H1 (cell line): ENCODE results near the gene SLCO2A1. TPM values are rescaled to one million over a fixed set of nuclear protein-coding genes. Genes with fewer than 3 reads are reported as not detected.

Experiments
- CREB1 ChIP-seq: IDR thresholded peaks from 2 replicates; pipeline ENCODE4 v1.6.1; 2012; ENCODE audit warnings: inconsistent platforms
- KDM5A ChIP-seq: fragments of 200-600 bp; IDR thresholded peaks from 2 replicates; pipeline ENCODE4 v1.7.1; 2012; ENCODE audit warnings: mild to moderate bottlenecking, low read length, inconsistent platforms, mixed read lengths
- RBBP5 ChIP-seq: IDR thresholded peaks from 2 replicates; pipeline ENCODE4 v1.7.1; 2012; ENCODE audit warnings: low read depth, mild to moderate bottlenecking, inconsistent platforms, low read length, moderate library complexity, borderline replicate concordance
- RXRA ChIP-seq: IDR thresholded peaks from 2 replicates; pipeline ENCODE4 v1.6.1; 2011; ENCODE audit warnings: low read depth, mild to moderate bottlenecking, low read length, moderate library complexity; ENCODE audit not compliant: insufficient read depth
- polyA plus RNA-seq, 7 experiments: library from polyadenylated mRNA; depleted of rRNA in 3 of 7; stranded (reverse) in 5 of 7; unstranded in 2 of 7; fragments of >200 nt in 5 of 7; fragments of 200-250 nt in 2 of 7; gene quantifications; 1 replicate in 5 of 7; 2 replicates in 1 of 7; 4 replicates in 1 of 7; pipeline versions ENCODE4 v1.2.1 to v1.2.3, GENCODE V29; 2011 to 2013; ENCODE audit warnings: missing spikeins in 2 of 7, mixed read lengths in 2 of 7
- total RNA-seq: library from RNA; stranded (reverse); fragmentation: NEBNext Ultra II Directional; extraction: Animal tissue kit (Norgen Biotek cat#: 25700); gene quantifications from 2 replicates; pipeline ENCODE4 v1.2.1, GENCODE V29; 2021
- TF ChIP-seq, protein P1 (sequence below), 3 experiments: IDR thresholded peaks; 1 replicate in 2 of 3; 2 replicates in 1 of 3; pipeline versions ENCODE4 v1.5.1 to v1.6.1; 2011; ENCODE audit warnings: low read length in 3 of 3, mild to moderate bottlenecking in 3 of 3, inconsistent platforms in 2 of 3, low read depth in 1 of 3, moderate library complexity in 1 of 3; ENCODE audit not compliant: insufficient read depth in 1 of 3; ENCODE audit errors: control extremely low read depth in 1 of 3

SLCO2A1 gene
- total and polyA plus RNA-seq, 2 of the 8 experiments (the other 6 are each of a cell fraction or from before 2014, with no cell fraction given) = 1.1 to 2.3 TPM

DNA sequence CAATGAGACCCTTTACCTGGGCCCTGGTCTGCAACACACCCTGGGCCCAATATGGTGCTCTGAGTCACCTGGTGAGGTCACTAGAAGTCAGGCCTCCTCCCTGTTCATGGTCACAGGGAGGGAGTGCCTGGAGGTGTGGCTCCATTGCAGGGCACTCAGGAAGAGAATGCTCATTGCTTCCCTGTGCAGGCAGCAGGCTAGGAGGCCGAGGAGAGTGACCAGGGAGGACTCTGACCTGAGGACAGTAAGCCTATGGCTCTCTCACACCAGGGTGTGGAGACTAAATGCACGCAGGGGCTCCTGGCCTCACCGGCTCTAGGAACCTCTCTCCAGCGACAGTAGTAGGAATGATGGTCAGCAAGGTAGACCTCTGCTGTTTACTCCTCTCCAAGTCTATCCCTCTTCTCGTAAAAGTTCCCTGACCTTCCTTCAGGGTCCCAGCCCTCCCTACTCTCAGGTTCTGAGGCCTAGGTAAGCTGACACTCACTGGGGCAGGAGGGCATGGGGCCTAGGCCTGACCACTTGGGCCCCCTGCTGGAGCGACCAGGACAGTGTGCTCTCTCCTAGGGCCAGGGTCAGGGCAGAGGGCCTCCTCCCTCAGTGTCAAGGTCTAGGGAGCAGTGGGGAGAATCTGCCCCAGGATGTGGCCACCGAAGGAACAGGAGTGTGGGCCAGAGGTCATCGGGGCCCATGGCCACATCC, 9.6 kb upstream of the SLCO2A1 start (continued):
- no peak for TF ChIP-seq RBBP5
- no peak for TF ChIP-seq CREB1
- TF ChIP-seq KDM5A = no peak
- TF ChIP-seq RXRA = no peak
- TF ChIP-seq, protein P1, sequence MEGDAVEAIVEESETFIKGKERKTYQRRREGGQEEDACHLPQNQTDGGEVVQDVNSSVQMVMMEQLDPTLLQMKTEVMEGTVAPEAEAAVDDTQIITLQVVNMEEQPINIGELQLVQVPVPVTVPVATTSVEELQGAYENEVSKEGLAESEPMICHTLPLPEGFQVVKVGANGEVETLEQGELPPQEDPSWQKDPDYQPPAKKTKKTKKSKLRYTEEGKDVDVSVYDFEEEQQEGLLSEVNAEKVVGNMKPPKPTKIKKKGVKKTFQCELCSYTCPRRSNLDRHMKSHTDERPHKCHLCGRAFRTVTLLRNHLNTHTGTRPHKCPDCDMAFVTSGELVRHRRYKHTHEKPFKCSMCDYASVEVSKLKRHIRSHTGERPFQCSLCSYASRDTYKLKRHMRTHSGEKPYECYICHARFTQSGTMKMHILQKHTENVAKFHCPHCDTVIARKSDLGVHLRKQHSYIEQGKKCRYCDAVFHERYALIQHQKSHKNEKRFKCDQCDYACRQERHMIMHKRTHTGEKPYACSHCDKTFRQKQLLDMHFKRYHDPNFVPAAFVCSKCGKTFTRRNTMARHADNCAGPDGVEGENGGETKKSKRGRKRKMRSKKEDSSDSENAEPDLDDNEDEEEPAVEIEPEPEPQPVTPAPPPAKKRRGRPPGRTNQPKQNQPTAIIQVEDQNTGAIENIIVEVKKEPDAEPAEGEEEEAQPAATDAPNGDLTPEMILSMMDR (IDR thresholded peaks at IDR 0.05; ENCODE audit: control extremely low read depth in 1 of 3, insufficient read depth in 1 of 3, low read depth in 1 of 3, low read length in 3 of 3) = peak; percentile 75 to 81 (median 78)
- TF ChIP-seq, all 59 proteins: peak for 2
